Activated CD4-positive, alpha-beta T cell treated with anti-CD3 and anti-CD28 coated beads, Interleukin-10, Interleukin-2, amounts not matched to agents 100 ng/mL and 50 ng/mL, durations not matched to agents 16 hours and 8 hours (primary cell): ENCODE results near the gene DFFB.
A peak's percentile ranks its signal among the peaks of the same experiment; 100 is the strongest.
"Not testable (repeated sequence)": the region's sequence is repeated elsewhere in the genome, so short reads cannot be mapped to it uniquely, and the experiment has no call there.

Experiments used
- DNase-seq: peaks from one replicate; pipeline ENCODE4 v3.0.0-alpha.2; 2020

The DFFB gene

GRCh38 chr1:3910857-3911845, 53.9 kb downstream of the DFFB start:
- DNase-seq, result peak; percentile 77

GRCh38 chr1:3911981-3912808, 54.9 kb downstream of the DFFB start:
- no peak for DNase-seq

GRCh38 chr1:3912809-3913685, 55.8 kb downstream of the DFFB start:
- no peak for DNase-seq

- DNase-seq, result no peak
Measured at GRCh38 chr1:3914331-3914851, 57.1 kb downstream of the DFFB start.

- DNase-seq, result no peak
Measured at GRCh38 chr1:3914911-3915310, 57.6 kb downstream of the DFFB start.

- no peak for DNase-seq
Measured at GRCh38 chr1:3915551-3916121, 58.4 kb downstream of the DFFB start.

GRCh38 chr1:3917761-3918160, 60.5 kb downstream of the DFFB start:
- DNase-seq, result no peak

- DNase-seq, result not testable (repeated sequence)
Measured at GRCh38 chr1:3918359-3918758, 61.1 kb downstream of the DFFB start.

GRCh38 chr1:3918966-3919611, 61.8 kb downstream of the DFFB start:
- no peak for DNase-seq

- no peak for DNase-seq
Measured at GRCh38 chr1:3919706-3920105, 62.4 kb downstream of the DFFB start.

- no peak for DNase-seq
Measured at GRCh38 chr1:3921765-3922164, 64.5 kb downstream of the DFFB start.

- peak; percentile 48 for DNase-seq
Measured at GRCh38 chr1:3922201-3922725, 65.0 kb downstream of the DFFB start.

GRCh38 chr1:3922851-3923250, 65.6 kb downstream of the DFFB start:
- no peak for DNase-seq

- DNase-seq, result no peak
Measured at GRCh38 chr1:3923378-3924185, 66.3 kb downstream of the DFFB start.

GRCh38 chr1:3924186-3924824, 67.0 kb downstream of the DFFB start:
- no peak for DNase-seq

- DNase-seq, result no peak
Measured at GRCh38 chr1:3924825-3925220, 67.5 kb downstream of the DFFB start.

- DNase-seq, result no peak
Measured at GRCh38 chr1:3925256-3925655, 68.0 kb downstream of the DFFB start.

GRCh38 chr1:3925762-3926161, 68.5 kb downstream of the DFFB start:
- DNase-seq, result no peak

GRCh38 chr1:3926956-3927355, 69.7 kb downstream of the DFFB start:
- no peak for DNase-seq

- DNase-seq, result no peak
Measured at GRCh38 chr1:3928586-3928985, 71.3 kb downstream of the DFFB start.
